ENCODE data around the gene TREML4.
"Not testable (repeated sequence)": the region's sequence is repeated elsewhere in the genome, so short reads cannot be mapped to it uniquely, and the experiment has no call there.

TREML4 gene

DNA sequence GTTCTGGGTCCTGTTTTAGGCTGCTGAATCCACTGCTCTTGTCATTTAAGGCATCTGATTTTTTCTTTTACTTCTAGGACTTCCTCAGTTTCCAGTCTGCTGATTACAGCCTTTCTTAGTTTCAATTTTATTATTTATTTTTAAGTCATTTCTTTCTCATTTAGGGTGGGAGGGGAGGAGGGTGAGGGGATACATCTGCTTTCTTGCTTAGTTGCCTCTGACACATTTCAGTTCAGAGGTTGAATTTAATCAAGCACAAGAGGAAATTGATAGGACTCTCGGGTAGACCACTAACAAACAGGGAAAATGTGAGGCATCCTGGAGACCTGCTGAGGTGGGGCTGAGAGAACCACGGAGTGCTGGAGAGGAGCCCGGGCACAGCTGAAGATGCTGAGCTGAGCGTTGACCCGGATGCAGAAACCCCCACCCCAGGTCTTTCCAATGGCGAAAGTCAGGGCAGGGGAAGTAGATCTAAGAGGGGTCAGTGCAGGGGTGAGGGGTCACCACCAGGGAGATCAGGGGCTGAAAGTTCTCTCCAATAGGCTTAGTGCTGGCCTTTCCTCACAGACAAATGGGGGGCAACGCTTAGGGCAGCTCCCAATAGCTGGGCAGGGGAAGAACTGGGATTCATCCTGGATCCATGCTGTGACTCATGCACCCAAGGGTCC is 19.6 kb upstream of the TREML4 start:
- no peak for DNase-seq

DNA sequence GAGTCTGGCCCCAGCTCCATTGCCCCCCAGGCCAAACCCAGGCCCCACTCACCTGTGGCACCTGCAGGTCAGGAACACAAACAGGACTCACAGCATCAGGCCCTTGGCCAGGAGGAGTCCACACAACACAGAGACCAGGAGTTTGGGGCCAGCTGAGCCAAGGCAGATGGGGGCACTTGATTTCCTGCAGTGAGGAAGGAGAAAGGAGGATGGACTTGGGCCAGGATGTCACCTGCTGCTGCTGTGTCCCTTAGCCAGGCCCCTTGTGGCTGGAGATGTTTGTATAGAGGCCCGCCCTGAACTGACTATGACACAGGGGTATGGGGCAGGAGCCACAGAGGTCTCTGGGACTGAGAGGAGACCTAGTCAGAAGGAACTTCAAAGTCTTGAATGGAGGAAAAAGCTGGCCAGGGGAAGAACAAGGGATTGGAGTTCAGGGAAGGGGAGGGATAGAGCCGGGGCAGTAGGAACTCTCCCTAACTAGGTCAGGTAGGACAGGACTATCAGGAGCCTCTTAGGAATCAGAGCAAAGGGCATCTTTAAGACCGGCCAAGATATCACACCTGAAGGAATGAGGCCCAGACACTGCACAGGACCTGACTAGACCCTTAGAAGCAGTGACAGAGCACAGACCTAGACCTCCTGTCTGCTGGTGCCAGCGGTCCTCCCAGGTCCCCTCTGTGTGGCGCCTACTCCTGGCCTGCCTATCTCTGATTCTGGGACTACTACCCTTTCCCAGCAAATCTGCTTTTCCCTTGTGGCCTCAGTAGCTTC is 18.4 kb upstream of the TREML4 start:
- DNase-seq = no peak

DNA sequence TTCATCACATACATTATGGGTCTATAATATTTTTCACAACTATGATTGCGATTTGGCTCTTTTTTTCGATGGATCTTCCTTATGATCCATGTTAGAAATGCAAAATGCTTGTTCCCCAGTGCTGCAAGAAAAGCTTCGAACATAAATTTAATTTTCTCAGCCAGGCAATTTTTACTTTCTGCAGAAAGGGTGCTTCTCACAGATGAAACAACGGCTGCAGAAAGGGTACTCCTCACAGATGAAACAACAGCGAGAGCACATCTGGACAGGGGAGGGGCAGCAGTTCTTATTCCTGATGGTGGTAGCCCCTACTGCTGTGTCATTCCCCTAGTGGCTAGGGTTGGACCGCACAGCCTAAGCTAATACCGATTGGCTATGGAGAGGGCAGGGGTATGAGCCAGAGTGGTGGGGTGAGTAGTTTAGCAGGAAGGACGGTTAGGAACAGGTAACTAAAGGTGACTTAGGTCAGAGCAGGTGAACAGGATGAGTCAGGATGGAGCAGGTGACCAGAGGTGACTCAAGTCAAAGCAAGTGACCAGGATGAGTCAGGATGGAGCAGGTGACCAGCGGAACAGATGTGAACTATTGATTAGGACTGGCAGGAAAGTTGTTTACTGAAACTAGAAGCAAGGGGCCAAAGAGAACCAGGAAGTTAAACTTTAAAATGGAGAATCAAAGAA is 13.4 kb upstream of the TREML4 start:
- no peak for DNase-seq

DNA sequence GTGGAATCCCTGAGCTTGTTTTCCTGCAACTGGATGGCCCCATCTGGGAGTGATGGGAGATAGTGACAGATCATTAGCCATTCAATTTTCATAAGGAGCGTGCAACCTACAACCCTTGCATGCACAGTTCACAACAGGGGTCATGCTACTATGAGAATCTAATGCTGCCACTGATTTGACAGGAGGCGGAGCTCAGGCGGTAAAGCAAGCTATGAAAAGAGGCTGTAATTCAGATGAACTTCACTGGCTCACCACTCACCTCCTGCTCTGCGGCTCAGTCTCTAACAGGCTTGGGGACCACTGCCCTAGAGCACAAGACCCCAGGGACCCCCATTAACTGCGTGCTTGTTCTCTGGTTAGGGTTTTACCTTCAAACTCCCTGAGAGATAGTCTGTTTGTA is 12.4 kb upstream of the TREML4 start:
- DNase-seq = no peak

DNA sequence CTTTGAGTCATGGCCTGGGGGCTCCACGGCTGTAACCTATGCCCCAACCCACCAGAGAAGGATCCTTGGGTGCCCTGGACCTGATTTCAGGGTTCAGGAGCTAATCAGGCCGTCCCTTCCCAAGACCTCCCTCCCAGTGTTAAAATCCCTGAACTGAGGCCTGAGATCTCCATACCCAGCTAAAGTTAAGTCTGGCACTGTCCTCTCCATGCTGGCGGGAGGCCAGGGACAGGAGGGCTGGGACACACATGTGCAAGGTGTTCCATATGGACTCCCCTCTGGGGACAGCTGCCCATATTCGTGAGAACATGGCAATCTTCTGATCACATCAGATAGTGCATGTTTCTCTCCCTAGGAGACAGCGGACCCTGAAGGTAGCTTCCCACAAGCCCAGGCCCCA is 11.5 kb upstream of the TREML4 start:
- no peak for DNase-seq

DNA sequence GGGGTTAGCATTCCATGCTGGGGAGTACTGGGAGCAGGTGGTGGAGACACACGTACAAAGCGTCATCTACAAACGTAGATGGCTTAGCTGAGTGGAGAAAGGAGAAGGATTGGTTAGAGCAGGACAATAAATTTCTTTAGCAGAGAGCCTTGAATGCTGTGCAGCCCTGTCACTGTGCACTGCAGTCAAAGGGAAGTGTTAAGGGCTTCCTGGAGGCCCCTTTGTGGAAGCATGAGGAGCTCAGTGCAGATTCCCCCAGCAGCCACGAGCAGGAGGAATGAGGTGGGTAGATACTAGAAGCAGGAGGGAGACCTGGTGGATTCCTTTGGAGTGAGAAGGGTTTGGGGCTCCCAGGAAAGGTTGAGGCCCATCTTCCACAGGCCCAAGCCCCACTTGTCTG is 6.1 kb upstream of the TREML4 start:
- DNase-seq = no peak

DNA sequence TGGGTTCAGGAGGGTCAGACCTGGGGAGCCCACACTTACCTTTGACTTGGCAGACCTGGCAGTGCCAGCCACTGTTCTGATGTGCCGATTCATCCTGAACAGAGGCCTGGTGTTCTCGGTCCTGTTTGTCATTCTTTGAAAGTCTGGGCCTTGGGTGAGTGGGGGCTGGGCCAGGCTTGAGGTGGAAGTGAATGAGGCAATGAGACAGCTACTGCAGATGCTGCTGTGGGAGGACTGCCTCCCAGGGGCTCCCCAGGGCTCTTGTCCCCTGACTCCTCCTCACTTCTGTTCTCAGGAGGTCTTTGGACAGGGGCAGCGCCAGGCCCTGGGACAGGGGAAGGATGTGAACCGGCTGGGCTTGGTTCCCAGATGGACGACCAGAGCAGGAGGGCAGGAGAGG is 5.6 kb upstream of the TREML4 start:
- no peak for DNase-seq

DNA sequence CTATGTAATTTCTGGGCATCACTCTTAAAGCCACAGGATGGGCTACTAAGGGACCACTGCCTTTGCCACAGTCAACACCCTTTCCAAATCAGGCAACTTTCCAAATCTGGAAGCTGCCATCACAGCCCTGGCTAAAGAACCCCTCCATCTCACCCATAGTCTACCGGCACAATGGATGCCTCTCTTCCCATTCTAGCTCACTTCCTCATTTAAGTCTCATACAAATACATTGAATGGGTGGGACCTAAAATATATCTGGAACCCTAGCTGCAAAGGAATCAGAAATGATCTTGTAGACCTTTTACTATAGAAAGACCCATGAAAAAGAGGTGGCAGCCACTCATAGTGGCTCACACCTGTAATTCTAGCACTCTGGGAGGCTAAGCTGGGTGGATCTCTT is 3.3 kb upstream of the TREML4 start:
- no peak for DNase-seq

DNA sequence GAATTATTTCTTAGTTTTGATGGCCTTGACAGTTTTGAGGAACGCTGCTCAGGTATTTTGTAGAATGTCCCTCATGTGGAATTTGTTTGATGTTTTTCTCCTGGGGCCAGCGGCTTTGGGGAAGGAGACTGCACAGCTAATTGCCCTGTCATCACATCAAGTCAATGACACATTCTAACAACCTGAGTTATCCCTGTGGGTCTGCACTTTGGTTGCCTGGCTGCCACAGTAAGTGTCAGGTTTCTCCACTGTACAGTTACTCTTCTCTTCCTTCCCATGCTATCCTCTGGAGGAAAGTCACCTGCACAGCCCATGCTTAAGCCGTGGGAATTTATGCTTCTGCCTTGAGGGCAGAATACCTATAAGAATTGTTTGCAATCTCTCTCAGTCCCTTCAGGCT is 1.4 kb upstream of the TREML4 start:
- DNase-seq = no peak

DNA sequence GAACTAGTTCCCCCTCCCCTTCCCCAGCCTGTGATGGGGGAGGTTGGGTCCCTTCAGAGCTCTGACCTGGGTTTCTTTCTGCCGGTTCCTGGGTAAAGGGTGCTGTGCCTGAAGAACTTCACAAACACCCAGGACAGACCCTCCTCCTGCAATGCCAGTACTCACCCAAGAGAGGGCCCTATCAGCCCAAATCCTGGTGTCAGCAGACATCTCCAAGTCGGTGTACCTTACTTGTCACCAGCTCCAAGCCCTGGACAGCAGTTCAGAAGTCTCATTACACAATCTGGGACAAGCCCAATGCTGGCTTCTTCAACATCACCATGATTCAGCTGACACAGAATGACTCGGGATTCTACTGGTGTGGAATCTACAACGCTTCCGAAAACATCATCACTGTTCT is 467 bp downstream of the TREML4 start:
- DNase-seq = no peak

DNA sequence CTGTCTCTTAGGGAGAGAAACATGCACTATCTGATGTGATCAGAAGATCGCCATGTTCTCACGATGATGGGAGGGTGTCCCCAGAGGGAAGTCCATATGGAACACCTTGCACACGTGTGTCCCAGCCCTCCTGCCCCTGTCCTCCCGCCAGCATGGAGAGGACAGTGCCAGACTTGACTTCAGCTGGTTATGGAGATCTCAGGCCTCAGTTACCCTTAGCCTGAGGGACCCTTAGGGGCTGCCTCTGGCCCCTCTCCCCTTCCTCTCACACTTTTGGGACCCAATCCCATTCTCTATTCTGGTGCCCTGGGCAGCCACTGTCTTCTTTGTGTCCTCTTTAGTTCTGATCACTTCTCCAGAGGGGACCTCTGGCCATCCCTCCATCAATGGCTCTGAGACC is 1.6 kb downstream of the TREML4 start:
- DNase-seq = no peak

DNA sequence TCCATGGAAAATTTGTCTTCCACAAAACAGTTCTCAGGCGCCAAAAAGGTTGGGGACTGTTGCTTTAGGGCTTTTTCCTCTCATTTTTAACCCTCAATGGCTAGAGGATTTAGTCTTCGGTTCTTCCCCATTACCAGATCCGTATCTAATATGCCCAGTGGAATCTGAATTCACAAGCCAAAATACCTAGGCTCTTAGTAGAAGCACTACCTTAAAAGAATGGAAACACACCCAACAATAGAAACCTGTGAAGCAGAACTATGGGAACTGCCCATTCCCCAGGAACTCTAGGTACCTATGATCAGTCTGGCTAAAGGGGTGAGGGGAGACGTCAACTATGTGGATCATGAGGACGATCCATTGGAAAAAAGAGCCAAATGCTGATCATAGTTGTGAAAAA is 3.1 kb downstream of the TREML4 start:
- DNase-seq = no peak

DNA sequence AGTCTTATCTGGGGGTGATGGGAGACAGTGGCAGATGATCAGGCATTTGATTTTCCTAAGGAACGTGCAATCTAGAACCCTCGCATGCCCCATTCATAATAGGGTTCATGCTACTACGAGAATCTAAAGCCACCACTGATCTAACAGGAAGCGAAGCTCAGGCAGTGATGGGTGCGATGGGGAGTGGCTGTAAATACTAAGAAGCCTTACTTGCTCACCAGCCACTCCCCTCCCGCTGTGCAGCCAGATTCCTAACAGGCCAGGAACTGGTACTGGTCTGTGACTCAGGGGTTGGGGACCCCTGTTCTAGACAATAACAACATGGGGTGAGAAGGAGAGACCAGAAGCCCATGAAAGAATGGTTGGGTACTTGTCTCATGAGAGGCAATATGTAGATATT is 4.5 kb downstream of the TREML4 start:
- DNase-seq = no peak

DNA sequence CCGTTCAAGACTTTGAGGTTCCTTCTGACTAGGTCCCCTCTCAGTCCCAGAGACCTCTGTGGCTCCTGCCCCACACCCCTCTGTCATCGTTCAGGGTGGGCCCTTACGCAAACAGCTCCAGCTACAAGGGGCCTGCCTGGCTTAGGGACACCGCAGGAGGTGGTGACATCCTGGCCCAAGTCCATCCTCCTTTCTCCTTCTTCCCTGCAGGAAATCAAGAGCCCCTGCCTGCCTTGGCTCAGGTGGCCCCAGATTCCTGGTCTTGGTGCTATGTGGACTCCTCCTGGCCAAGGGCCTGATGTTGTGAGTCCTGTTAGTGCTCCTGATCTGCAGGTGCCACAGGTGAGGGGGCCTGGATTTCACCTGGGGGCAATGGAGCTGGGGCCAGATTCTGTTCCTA is 8.1 kb downstream of the TREML4 start:
- no peak for DNase-seq

DNA sequence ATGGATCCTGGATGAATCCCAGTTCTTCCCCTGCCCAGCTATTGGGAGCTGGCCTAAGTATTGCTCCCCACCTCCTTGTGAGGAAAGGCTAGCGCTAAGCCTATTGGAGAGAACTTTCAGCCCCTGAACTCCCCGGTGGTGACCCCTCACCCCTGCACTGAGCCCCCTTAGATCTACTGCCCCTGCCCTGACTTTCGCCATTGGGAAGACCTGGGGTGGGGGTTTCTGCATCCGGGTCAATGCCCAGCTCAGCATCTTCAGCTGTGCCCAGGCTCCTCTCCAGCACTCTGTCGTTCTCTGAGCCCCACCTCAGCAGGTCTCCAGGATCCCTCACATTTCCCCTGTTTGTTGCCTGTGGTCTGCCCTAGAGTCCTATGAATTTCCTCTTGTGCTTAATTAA is 9.0 kb downstream of the TREML4 start:
- no peak for DNase-seq

DNA sequence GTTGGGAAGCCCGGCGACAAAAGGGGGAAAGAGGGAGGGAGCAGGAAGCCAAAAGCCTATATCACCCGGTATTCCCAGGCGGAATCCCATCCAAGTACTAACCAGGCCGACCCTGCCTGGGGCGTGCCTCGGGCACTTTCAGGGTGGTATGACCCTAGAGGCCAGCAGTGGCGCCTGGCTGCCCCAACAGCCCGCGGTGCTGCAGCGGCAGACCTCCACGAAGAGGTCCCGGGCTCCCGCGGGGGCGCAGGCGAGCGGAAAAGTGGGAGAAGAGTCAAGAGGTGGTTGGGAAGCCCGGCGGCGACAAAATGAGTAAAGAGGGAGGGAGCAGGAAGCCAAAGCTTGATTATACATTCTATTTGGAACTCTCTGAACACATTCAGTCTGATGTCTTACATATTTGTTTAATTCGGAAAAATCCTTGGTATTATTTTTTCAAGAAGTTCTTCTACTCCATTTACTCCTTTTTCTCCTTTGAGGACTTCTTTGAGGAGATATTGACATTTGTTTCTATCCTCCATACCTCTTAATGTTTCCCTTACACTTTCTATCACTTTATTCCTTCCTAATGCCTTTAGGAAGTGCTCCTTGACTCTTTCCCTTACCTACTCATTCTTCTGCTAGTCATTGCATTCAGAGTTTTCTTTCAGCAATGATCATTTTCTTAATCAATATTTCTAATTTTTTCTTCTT is 11.5 kb downstream of the TREML4 start:
- DNase-seq = no peak

DNA sequence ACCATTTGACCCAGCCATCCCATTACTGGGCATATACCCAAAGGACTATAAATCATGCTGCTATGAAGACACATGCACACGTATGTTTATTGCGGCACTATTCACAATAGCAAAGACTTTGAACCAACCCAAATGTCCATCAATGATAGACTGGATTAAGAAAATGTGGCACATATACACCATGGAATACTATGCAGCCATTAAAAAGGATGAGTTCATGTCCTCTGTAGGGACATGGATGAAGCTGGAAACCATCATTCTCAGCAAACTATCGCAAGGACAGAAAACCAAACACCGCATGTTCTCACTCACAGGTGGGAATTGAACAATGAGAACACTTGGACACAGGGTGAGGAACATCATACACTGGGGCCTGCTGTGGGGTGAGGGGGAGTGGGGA is 18.4 kb downstream of the TREML4 start:
- not testable (repeated sequence) for DNase-seq

DNA sequence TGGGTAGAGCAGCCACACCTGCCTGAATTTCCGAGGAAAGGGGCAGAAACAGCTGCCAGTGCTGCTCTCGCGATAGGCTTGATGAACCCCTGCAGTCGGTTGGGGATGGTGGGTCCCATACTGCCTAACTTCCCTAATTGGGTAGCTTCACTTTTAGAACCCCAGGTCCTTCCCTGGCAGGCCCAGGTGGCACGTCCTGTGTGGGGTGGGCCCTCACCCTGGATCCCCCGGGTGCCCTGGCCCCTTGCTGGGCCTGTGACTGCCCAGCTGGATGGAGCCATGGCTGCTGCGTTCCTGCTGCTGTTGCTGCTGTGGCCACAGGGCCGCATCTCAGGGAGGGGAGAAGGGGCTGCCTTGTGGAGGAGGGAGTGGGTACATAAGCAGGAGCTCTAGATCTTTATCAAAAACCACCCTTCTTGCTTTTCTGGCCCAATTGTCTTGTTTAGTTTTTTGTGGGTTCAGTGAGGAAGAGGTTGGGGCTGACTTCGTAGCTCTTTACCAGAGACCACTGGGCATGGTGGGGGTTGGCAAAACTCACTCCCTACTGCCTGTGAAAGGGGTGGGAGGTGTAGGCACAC is 19.2 kb downstream of the TREML4 start:
- no peak for DNase-seq

DNA sequence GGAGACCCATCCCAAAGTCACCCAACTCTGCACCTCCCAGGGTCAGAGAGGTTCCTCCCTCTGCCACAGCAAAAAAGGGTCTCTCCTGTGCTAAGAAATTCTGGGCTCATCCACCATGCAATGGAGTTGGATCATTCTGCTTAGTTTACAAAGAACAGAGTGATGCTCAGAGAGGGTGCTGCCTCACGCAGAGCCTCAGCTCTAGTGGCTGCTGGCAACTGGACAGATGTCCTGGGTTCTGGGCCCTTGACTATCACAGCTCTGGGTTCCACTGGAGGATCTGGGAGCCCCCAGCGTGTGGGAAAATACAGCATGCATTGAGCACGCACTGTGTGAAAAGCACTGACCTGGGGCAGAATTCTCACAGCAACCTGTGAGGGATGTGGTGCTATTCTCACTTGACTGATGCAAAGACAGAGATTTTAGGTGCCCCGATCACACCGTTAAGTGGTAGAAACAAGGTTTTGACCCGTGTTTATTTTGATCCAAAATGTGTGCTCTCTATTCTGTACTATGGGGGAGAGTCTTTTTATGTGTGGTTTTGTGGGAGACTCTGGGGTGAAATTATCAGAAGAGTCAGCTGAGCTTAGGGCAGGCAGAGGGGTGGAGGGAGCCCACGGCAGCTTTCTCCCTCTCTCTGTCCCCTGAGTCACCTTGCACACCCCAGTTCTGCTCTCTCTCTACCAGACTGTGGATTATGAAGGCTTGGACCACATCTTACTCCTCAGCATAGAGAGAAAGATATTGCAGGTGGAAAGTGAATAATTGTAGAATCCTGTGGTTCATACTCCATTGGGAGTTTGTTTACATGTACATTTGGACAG is 19.9 kb downstream of the TREML4 start:
- DNase-seq = no peak

DNA sequence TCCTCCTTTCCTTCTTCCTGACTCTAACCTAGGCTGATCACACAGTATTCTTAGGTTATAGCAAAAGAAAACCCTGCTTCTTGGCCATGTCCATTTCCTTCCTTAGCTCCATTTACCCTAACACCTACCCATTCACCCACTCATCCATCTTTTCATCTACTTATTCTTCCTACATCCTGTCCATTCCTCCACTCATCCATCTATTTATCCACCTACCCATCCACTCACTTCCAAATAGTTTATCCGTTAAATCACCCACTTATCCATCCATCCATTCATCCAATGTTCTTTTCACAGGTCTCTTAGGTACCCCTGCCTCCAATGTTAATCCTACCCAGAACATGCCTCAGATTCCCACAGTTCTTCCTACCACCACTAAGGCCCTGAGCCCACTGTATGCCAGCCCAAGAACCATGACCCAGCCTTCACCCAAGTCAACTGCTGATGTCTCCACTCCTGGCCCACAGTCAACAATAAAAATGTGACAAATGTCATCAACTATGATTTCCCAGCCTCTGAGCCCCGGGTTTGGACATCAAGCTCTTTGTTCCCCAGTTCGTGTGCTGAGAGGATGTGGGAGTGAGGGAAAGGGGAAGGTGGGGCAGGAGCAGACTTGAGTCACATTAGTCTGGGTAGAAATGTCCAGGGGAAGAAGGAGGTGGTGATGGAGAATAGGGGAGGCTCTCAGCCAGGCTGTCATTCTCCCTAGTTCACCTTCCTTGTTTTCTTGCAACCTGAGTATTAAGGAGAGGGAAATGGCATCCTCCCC is 24.4 kb downstream of the TREML4 start:
- no peak for DNase-seq

DNA sequence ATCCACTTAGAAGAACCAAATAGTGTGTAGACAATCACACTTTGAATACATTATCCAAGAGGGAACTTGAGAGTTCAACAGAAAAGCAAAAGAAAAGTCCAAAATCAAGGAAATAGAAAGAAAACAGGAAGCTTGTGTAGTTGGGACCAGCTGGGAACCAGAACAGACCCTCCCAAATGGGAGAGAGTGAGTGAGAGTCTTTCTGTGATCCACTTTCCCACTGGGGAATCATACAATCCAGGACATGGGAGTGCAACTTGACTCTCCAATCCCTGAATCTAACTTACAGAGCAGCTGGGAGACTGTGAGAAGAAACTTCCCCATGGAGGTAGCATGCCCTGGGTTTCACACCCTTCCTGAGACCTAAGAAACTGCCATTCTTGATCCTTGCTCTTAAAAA is 27.0 kb downstream of the TREML4 start:
- DNase-seq = no peak
